Omental fat pad (tissue), 4 donors: ENCODE measurements around the gene C3orf85. TPM values are rescaled to one million over a fixed set of nuclear protein-coding genes. Genes with fewer than 3 reads are reported as not detected.

Experiments
- ATAC-seq: fragments of 150-250 bp; one replicate; pipeline ENCODE4 v1.9.1; 2016; ENCODE audit warnings: mild to moderate bottlenecking, moderate library complexity; ENCODE audit not compliant: low FRiP score
- DNase-seq: peaks from one replicate; pipeline ENCODE4 v3.0.0-alpha.2; 2019; ENCODE audit warnings: low spot score
- CTCF ChIP-seq, 3 donors: fragments of 450-650 bp; IDR thresholded peaks; one replicate each; pipeline ENCODE4 v1.5.1; 2016 to 2017; ENCODE audit warnings: antibody characterized with exemption in 3 of 3, mild to moderate bottlenecking in 3 of 3, moderate library complexity in 2 of 3
- total RNA-seq, 4 donors: library from RNA; depleted of rRNA; stranded (reverse); fragments of >200 nt; gene quantifications; one replicate each; pipeline ENCODE4 v1.1.0, GENCODE V29; 2016

C3orf85 gene
- total RNA-seq, 4 donors from 2014 or later: not detected

GRCh38 chr3:109188741-109189140 lies 52.2 kb downstream of the C3orf85 start:
- DNase-seq (no peak), ATAC-seq (no peak)
- TF ChIP-seq CTCF (IDR thresholded peaks at IDR 0.05): no peak

- DNase-seq (no peak), ATAC-seq (no peak)
- TF ChIP-seq CTCF (IDR thresholded peaks at IDR 0.05): no peak
These were observed 54.9 kb downstream of the C3orf85 start for GRCh38 chr3:109191421-109191820.

- no peak for TF ChIP-seq CTCF (IDR thresholded peaks at IDR 0.05)
- DNase-seq: no peak
- ATAC-seq: no peak
These were observed 59.3 kb downstream of the C3orf85 start for GRCh38 chr3:109195815-109196214.

Other genes starting within 250 kb of the C3orf85 start
- gene GUCA1C, start 182.8 kb upstream of the C3orf85 start, total RNA-seq: not detected
- gene MORC1, start 18.6 kb upstream of the C3orf85 start, total RNA-seq: under 1 TPM in 1 of 4 donors, not detected in 3; 0.09 TPM
- not detected for gene DPPA2, start 179.8 kb downstream of the C3orf85 start, total RNA-seq
- gene DPPA4, start 200.8 kb downstream of the C3orf85 start, total RNA-seq: under 1 TPM in 1 of 4 donors, not detected in 3; 0.36 TPM